ENCODE measurements around the gene KCNC3. TPM values are rescaled to one million over a fixed set of nuclear protein-coding genes. Genes with fewer than 3 reads are reported as not detected.
"Not testable (repeated sequence)": the region's sequence is repeated elsewhere in the genome, so short reads cannot be mapped to it uniquely, and the experiment has no call there.

The KCNC3 gene
- total RNA-seq, 1 donor from 2014 or later = not detected

- TF ChIP-seq CTCF (IDR thresholded peaks at IDR 0.05; ENCODE audit: unreplicated experiment) = no peak
- Mint-ChIP-seq H3K4me1 (ENCODE audit: unreplicated experiment) (no peaks in the 10 kb centered on the region), H3K36me3 (ENCODE audit: low read depth, unreplicated experiment) (peaks cover 11% of the 10 kb centered on the region), H3K27me3 (ENCODE audit: unreplicated experiment) (peaks cover 13% of the 10 kb centered on the region), H3K4me3 (ENCODE audit: unreplicated experiment) (no peak overlapping the region), H3K27ac (ENCODE audit: unreplicated experiment) (no peak overlapping the region), H3K9me3 (ENCODE audit: unreplicated experiment) (peaks cover 18% of the 10 kb centered on the region)
- DNase-seq (ENCODE audit: low spot score) = no peak
Measured at GRCh38 chr19:50359328-50359818, 30.2 kb upstream of the KCNC3 start.

DNA sequence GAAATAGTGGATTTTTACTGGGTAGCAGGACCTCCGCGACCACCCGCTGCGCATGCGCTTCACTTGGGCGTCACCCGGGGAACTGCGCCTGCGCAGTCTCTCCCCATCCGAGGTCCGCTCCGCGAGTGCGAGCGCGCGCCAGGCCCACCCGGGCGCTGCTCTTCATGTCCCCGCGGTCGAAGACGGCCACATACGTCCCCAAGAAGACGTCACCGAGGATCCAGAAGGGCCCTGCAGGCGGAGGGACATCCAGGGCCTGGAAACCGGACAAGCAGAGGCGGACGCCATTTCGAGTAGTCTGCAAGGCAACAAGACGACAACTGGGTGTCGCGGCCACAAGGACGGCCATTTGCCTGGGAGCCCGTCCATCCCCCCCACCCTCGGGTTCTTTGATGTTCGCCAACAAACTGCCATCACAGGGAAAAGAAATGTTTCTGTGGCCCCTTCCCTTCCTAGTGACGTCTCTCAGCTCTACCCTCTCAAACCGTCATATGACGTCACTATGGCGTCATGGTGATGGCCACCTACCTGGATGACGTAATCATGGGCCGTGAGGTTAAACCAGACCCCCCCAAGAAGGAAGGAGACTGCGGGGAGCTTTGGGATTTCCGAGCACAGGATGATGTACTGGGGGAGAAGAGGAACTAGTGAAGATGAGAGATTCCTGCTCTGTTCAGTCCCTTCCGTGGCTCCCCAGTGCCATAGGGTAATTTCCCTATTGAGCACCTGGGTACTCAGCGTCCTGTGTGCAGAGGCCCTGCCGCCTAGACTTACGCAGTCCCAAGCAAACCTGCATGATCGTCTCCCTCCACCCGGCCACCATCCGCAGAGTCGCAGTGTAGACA lies 29.5 kb upstream of the KCNC3 start:
- Mint-ChIP-seq H3K27ac (ENCODE audit: unreplicated experiment) (no peak overlapping the region), H3K4me1 (ENCODE audit: unreplicated experiment) (no peaks in the 10 kb centered on the region), H3K27me3 (ENCODE audit: unreplicated experiment) (peaks cover 13% of the 10 kb centered on the region), H3K4me3 (ENCODE audit: unreplicated experiment) (no peak overlapping the region), H3K9me3 (ENCODE audit: unreplicated experiment) (peaks cover 18% of the 10 kb centered on the region), H3K36me3 (ENCODE audit: low read depth, unreplicated experiment) (peaks cover 11% of the 10 kb centered on the region)
- no peak for DNase-seq (ENCODE audit: low spot score)
- no peak for TF ChIP-seq CTCF (IDR thresholded peaks at IDR 0.05; ENCODE audit: unreplicated experiment)

- H3K27me3 Mint-ChIP-seq (ENCODE audit: unreplicated experiment) = peaks cover 13% of the 10 kb centered on the region
- peak; percentile 76 for TF ChIP-seq CTCF (IDR thresholded peaks at IDR 0.05; ENCODE audit: unreplicated experiment)
- peaks cover 11% of the 10 kb centered on the region for H3K36me3 Mint-ChIP-seq (ENCODE audit: low read depth, unreplicated experiment)
- peaks cover 20% of the 10 kb centered on the region for H3K9me3 Mint-ChIP-seq (ENCODE audit: unreplicated experiment)
- no peak overlapping the region for H3K4me3 Mint-ChIP-seq (ENCODE audit: unreplicated experiment)
- H3K4me1 Mint-ChIP-seq (ENCODE audit: unreplicated experiment) = no peaks in the 10 kb centered on the region
- DNase-seq (ENCODE audit: low spot score) = peak; percentile 46
- H3K27ac Mint-ChIP-seq (ENCODE audit: unreplicated experiment) = no peak overlapping the region
Measured at GRCh38 chr19:50357178-50358100, 28.3 kb upstream of the KCNC3 start.

- peaks cover 13% of the 10 kb centered on the region for H3K27me3 Mint-ChIP-seq (ENCODE audit: unreplicated experiment)
- H3K9me3 Mint-ChIP-seq (ENCODE audit: unreplicated experiment) = peaks cover 27% of the 10 kb centered on the region
- peaks cover 11% of the 10 kb centered on the region for H3K36me3 Mint-ChIP-seq (ENCODE audit: low read depth, unreplicated experiment)
- TF ChIP-seq CTCF (IDR thresholded peaks at IDR 0.05; ENCODE audit: unreplicated experiment) = no peak
- H3K4me3 Mint-ChIP-seq (ENCODE audit: unreplicated experiment) = no peak overlapping the region
- no peaks in the 10 kb centered on the region for H3K4me1 Mint-ChIP-seq (ENCODE audit: unreplicated experiment)
- no peak for DNase-seq (ENCODE audit: low spot score)
- no peak overlapping the region for H3K27ac Mint-ChIP-seq (ENCODE audit: unreplicated experiment)
Measured at GRCh38 chr19:50356691-50357177, 27.6 kb upstream of the KCNC3 start.

DNA sequence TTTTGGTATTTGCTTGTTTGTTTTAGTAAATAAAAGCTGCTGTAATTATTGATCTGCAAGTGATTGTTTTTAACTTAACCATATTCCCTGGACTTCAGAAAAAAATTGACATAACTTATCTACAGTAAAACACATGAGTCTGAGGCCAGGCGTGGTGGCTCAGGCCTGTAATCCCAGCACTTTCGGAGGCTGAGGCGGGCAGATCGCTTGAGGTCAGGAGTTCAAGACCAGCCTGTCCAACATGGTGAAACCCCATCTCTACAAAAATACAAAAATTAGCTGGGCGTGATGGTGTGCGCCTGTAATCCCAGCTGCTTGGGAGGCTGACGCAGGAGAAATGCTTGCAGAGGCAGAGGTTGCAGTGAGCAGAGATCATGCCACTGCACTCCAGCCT lies 24.3 kb upstream of the KCNC3 start:
- peaks cover 13% of the 10 kb centered on the region for H3K9me3 Mint-ChIP-seq (ENCODE audit: unreplicated experiment)
- DNase-seq (ENCODE audit: low spot score); H3K4me3 Mint-ChIP-seq (ENCODE audit: unreplicated experiment); H3K27me3 Mint-ChIP-seq (ENCODE audit: unreplicated experiment); H3K36me3 Mint-ChIP-seq (ENCODE audit: low read depth, unreplicated experiment); H3K4me1 Mint-ChIP-seq (ENCODE audit: unreplicated experiment); H3K27ac Mint-ChIP-seq (ENCODE audit: unreplicated experiment): not testable (repeated sequence)

Measured in endothelial cell (in vitro differentiated cells).